HFF-Myc (cell line): ENCODE data around the gene ACE.

Experiments
- DNase-seq: peaks from one replicate; pipeline ENCODE4 v3.0.0-alpha.2; 2011; ENCODE audit warnings: low read depth; ENCODE audit errors: extremely low read depth
- H3K4me3 ChIP-seq: replicated peaks from 2 replicates; pipeline ENCODE4 v1.5.1; 2011; ENCODE audit warnings: low read depth, mild to moderate bottlenecking, control low read depth, low read length
- CTCF ChIP-seq: IDR thresholded peaks from 2 replicates; pipeline ENCODE4 v1.5.1; 2012; ENCODE audit warnings: mild to moderate bottlenecking, low read depth, low read length, control low read depth; ENCODE audit errors: missing control alignments

Gene ACE

DNA sequence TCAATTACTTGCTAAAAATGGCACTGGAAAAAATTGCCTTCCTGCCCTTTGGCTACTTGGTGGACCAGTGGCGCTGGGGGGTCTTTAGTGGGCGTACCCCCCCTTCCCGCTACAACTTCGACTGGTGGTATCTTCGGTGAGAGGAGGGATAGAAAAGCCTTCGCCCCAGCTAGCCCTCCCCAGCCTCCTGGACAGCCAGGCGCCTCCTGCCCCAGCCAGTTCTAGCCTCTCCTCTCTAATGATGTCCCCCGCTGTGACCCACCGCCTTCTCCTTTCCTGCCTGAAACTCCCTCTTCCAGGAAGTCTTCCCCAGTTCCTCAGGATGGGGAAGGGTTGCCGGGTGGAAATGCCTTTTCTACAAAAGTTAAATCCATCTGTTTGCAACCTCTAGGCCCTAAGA, 6.2 kb downstream of the ACE start:
- TF ChIP-seq CTCF, result no peak
- H3K4me3 ChIP-seq, result no peak overlapping the region
- no peak for DNase-seq

- no peak for DNase-seq
- H3K4me3 ChIP-seq, result no peak overlapping the region
- TF ChIP-seq CTCF, result no peak
These were observed 7.1 kb downstream of the ACE start for GRCh38 chr17:63483655-63484575.

DNA sequence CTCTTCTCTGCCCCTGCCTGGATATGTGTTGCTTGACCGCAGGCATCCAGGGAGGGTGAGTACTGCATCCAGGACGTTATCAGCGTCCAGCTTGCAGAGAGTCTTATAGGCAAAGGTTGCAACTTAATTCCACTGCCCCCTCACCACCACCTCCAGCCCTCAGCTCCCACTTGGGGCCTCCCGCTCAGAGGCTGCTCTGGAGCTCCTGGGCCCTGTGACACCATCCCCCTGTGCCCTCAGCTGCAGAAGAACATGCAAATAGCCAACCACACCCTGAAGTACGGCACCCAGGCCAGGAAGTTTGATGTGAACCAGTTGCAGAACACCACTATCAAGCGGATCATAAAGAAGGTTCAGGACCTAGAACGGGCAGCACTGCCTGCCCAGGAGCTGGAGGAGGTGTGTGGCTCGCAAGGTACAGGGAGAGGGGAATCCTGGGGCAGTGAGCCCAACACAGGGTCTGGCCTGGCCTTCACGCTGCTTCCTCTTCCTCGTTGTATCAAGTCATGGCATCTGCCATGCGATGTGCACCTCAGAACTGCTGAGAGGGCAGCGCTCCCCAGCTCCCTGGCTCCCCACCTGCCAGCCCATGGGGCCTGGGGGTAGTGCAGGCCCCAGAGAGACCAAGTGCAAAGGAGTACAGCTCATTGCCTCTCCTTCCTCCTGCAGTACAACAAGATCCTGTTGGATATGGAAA, 9.6 kb downstream of the ACE start:
- TF ChIP-seq CTCF, result no peak
- DNase-seq, result no peak
- H3K4me3 ChIP-seq, result no peak overlapping the region

DNA sequence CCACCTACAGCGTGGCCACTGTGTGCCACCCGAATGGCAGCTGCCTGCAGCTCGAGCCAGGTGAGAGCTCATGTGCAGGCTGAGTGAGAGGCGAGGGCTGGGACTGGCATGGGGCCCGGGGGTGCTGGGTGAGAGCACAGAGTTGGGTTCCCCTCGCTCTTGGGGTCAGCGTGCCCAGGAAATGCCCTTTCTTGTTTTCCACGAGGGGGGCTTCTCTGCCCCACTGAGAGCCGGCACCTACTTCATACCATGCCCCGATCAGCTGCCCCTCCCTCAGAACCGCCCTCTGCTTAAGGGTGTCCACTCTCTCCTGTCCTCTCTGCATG, 10.1 kb downstream of the ACE start:
- H3K4me3 ChIP-seq, result no peak overlapping the region
- no peak for TF ChIP-seq CTCF
- no peak for DNase-seq

DNA sequence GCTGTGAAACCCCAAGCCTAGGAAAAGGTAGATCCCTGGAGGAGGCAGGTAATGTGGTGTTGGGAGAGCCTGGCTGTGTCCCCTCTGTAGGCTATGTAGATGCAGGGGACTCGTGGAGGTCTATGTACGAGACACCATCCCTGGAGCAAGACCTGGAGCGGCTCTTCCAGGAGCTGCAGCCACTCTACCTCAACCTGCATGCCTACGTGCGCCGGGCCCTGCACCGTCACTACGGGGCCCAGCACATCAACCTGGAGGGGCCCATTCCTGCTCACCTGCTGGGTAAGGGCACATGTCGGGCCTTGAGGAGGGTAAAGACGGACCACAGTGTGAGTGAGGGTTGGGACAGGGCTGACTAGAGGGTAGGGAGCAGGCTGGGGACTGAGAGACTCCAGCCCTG, 12.0 kb downstream of the ACE start:
- TF ChIP-seq CTCF, result no peak
- DNase-seq, result no peak
- no peak overlapping the region for H3K4me3 ChIP-seq

- no peak overlapping the region for H3K4me3 ChIP-seq
- no peak for TF ChIP-seq CTCF
- no peak for DNase-seq
These were observed 12.4 kb downstream of the ACE start for GRCh38 chr17:63489291-63489690.
